ENCODE results near the gene PRXL2A.

PRXL2A gene

GRCh38 chr10:80459047-80459865 lies 50.9 kb downstream of the PRXL2A start:
- DNase-seq, result peak in 1 of 10 donors; percentile 77
- intact Hi-C loops (cut with DNase I), result no loop called here

- intact Hi-C loops (cut with DNase I), result no loop called here
- peak in 9 of 10 donors; percentile 60 to 95 (median 71) for DNase-seq
Observed at GRCh38 chr10:80460399-80461207, 52.3 kb downstream of the PRXL2A start.

GRCh38 chr10:80461208-80462183 lies 53.1 kb downstream of the PRXL2A start:
- peak in 1 of 10 donors; percentile 77 for DNase-seq
- intact Hi-C loops (cut with DNase I), result no loop called here

- intact Hi-C loops (cut with DNase I), result no loop called here
- peak in 1 of 10 donors; percentile 63 for DNase-seq
Observed at GRCh38 chr10:80462299-80462980, 54.1 kb downstream of the PRXL2A start.

GRCh38 chr10:80462981-80463741 lies 54.8 kb downstream of the PRXL2A start:
- peak in 1 of 10 donors; percentile 3 for DNase-seq

GRCh38 chr10:80463868-80464267 lies 55.5 kb downstream of the PRXL2A start:
- DNase-seq, result peak in 1 of 10 donors; percentile 77
- intact Hi-C loops (cut with DNase I), result no loop called here

More at GRCh38 chr10:80462981-80463741, 54.8 kb downstream of the PRXL2A start:
- intact Hi-C loops (cut with DNase I), result no loop called here

GRCh38 chr10:80464557-80465450 lies 56.5 kb downstream of the PRXL2A start:
- intact Hi-C loops (cut with DNase I), result no loop called here
- DNase-seq, result peak; percentile 49 to 95 (median 72)

GRCh38 chr10:80465451-80465835 lies 57.1 kb downstream of the PRXL2A start:
- DNase-seq, result no peak
- intact Hi-C loops (cut with DNase I), result no loop called here

- intact Hi-C loops (cut with DNase I), result no loop called here
- no peak for DNase-seq
Observed at GRCh38 chr10:80465839-80466590, 57.7 kb downstream of the PRXL2A start.

- intact Hi-C loops (cut with DNase I), result no loop called here
- no peak for DNase-seq
Observed at GRCh38 chr10:80466724-80467326, 58.5 kb downstream of the PRXL2A start.

- intact Hi-C loops (cut with DNase I), result no loop called here
- DNase-seq, result peak in 8 of 10 donors; percentile 59 to 94 (median 76)
Observed at GRCh38 chr10:80468002-80468401, 59.7 kb downstream of the PRXL2A start.

GRCh38 chr10:80468806-80469421 lies 60.6 kb downstream of the PRXL2A start:
- intact Hi-C loops (cut with DNase I), result no loop called here
- peak in 1 of 10 donors; percentile 36 for DNase-seq

- intact Hi-C loops (cut with DNase I), result no loop called here
Observed at GRCh38 chr10:80470266-80470665, 61.9 kb downstream of the PRXL2A start.

GRCh38 chr10:80471001-80471400 lies 62.6 kb downstream of the PRXL2A start:
- no peak for DNase-seq
- intact Hi-C loops (cut with DNase I), result no loop called here

More at GRCh38 chr10:80470266-80470665, 61.9 kb downstream of the PRXL2A start:
- DNase-seq, result no peak

- intact Hi-C loops (cut with DNase I), result no loop called here
- peak in 1 of 10 donors; percentile 43 for DNase-seq
Observed at GRCh38 chr10:80471715-80472233, 63.4 kb downstream of the PRXL2A start.

All from posterior cingulate gyrus (tissue), 11 donors.